ENCODE results near the gene APRT. TPM values are rescaled to one million over a fixed set of nuclear protein-coding genes. Genes with fewer than 3 reads are reported as not detected.
"Not testable (repeated sequence)": the region's sequence is repeated elsewhere in the genome, so short reads cannot be mapped to it uniquely, and the experiment has no call there.

APRT gene
- total RNA-seq, 4 donors from 2014 or later: 186 to 314 (median 250) TPM

GRCh38 chr16:88825146-88825545 lies 13.4 kb upstream of the APRT start:
- H3K4me3 ChIP-seq: no peak overlapping the region
- peak overlapping the region in 1 of 4 donors; percentile 30 for H3K27ac ChIP-seq
- DNase-seq: no peak
- H3K36me3 ChIP-seq: peaks cover 6 to 81% (median 11%) of the 10 kb centered on the region in 3 donors
- intact Hi-C loops (cut with DNase I): loop anchor here (5.0 kb wide), 1 partner anchor 392 kb away; the partner anchor contains the start of gene ZNF778
- H3K9me3 ChIP-seq: no peaks in the 10 kb centered on the region
- TF ChIP-seq POLR2A (IDR thresholded peaks at IDR 0.05) (no peak), CTCF (IDR thresholded peaks at IDR 0.05) (no peak)
- H3K4me1 ChIP-seq: peaks cover 0 to 26% (median 9%) of the 10 kb centered on the region in 3 donors
- H3K27me3 ChIP-seq: no peaks in the 10 kb centered on the region
- WGBS, 2 donors: no CpG with 5 or more reads among the region's 12 CpGs

GRCh38 chr16:88824256-88825077 lies 12.7 kb upstream of the APRT start:
- H3K36me3 ChIP-seq: peaks cover 6 to 78% (median 11%) of the 10 kb centered on the region in 3 donors
- 83 to 94% methylated on average over 9 to 15 of the region's 33 CpGs for WGBS, 2 donors
- no peak for TF ChIP-seq CTCF (IDR thresholded peaks at IDR 0.05)
- TF ChIP-seq POLR2A (IDR thresholded peaks at IDR 0.05): no peak
- no peak overlapping the region for H3K4me3 ChIP-seq
- DNase-seq: no peak
- H3K9me3 ChIP-seq: no peaks in the 10 kb centered on the region
- intact Hi-C loops (cut with DNase I): loop anchor here (5.0 kb wide), 1 partner anchor 393 kb away; the partner anchor contains the start of gene ZNF778
- peaks cover 0 to 21% (median 9%) of the 10 kb centered on the region in 3 donors for H3K4me1 ChIP-seq
- no peaks in the 10 kb centered on the region for H3K27me3 ChIP-seq
- H3K27ac ChIP-seq: no peak overlapping the region

- H3K36me3 ChIP-seq: peaks cover 6 to 71% (median 11%) of the 10 kb centered on the region in 3 donors
Observed at GRCh38 chr16:88823646-88824045, 11.9 kb upstream of the APRT start.

GRCh38 chr16:88822281-88823040 lies 10.7 kb upstream of the APRT start:
- DNase-seq: no peak
- Histone ChIP-seq H3K4me3 (no peak overlapping the region), H3K4me1 (peaks cover 0 to 22% (median 9%) of the 10 kb centered on the region in 3 donors), H3K27ac (no peak overlapping the region), H3K9me3 (no peaks in the 10 kb centered on the region), H3K27me3 (no peaks in the 10 kb centered on the region), H3K36me3 (peaks cover 6 to 59% (median 11%) of the 10 kb centered on the region in 3 donors)
- intact Hi-C loops (cut with DNase I): no loop called here
- 83% methylated on average over 4 of the region's 24 CpGs; no CpG with 5 or more reads in 1 of the 2 donors for WGBS, 2 donors
- TF ChIP-seq POLR2A (IDR thresholded peaks at IDR 0.05) (no peak), CTCF (IDR thresholded peaks at IDR 0.05) (no peak)

More at GRCh38 chr16:88823646-88824045, 11.9 kb upstream of the APRT start:
- H3K27ac ChIP-seq; H3K4me3 ChIP-seq; DNase-seq; intact Hi-C loops (cut with DNase I); H3K27me3 ChIP-seq; H3K9me3 ChIP-seq: not testable (repeated sequence)
- H3K4me1 ChIP-seq: peaks cover 0 to 20% (median 9%) of the 10 kb centered on the region in 3 donors
- 86 to 95% methylated on average over 2 of the region's 31 CpGs for WGBS, 2 donors

- no peak for TF ChIP-seq POLR2A (IDR thresholded peaks at IDR 0.05)
- no peak for TF ChIP-seq CTCF (IDR thresholded peaks at IDR 0.05)
- 87 to 91% methylated on average over 5 to 8 of the region's 22 CpGs for WGBS, 2 donors
- no peak overlapping the region for H3K4me3 ChIP-seq
- H3K27me3 ChIP-seq: no peaks in the 10 kb centered on the region
- peaks cover 6 to 48% (median 11%) of the 10 kb centered on the region in 3 donors for H3K36me3 ChIP-seq
- intact Hi-C loops (cut with DNase I): no loop called here
- H3K4me1 ChIP-seq: peaks cover 4 to 25% (median 10%) of the 10 kb centered on the region in 3 donors
- no peaks in the 10 kb centered on the region for H3K9me3 ChIP-seq
- no peak for DNase-seq
- H3K27ac ChIP-seq: no peak overlapping the region
Observed at GRCh38 chr16:88821168-88821850, 9.6 kb upstream of the APRT start.
